RPMI7951 (cell line): ENCODE data around the gene ACOT2. TPM values are rescaled to one million over a fixed set of nuclear protein-coding genes. Genes with fewer than 3 reads are reported as not detected.
A peak's percentile ranks its signal among the peaks of the same experiment; 100 is the strongest.
"Not testable (repeated sequence)": the region's sequence is repeated elsewhere in the genome, so short reads cannot be mapped to it uniquely, and the experiment has no call there.

Source experiments
- DNase-seq: peaks from one replicate; pipeline ENCODE4 v3.0.0-alpha.2; 2012; ENCODE audit warnings: low read depth
- total RNA-seq: library from RNA; depleted of rRNA; stranded (reverse); fragments of >200 nt; shearing (Covaris generic); gene quantifications from 2 replicates; pipeline ENCODE4 v1.2.3, GENCODE V29; 2014; rRNA removed

The ACOT2 gene
- 29.9 and 31.9 TPM in 2 replicates for total RNA-seq

DNA sequence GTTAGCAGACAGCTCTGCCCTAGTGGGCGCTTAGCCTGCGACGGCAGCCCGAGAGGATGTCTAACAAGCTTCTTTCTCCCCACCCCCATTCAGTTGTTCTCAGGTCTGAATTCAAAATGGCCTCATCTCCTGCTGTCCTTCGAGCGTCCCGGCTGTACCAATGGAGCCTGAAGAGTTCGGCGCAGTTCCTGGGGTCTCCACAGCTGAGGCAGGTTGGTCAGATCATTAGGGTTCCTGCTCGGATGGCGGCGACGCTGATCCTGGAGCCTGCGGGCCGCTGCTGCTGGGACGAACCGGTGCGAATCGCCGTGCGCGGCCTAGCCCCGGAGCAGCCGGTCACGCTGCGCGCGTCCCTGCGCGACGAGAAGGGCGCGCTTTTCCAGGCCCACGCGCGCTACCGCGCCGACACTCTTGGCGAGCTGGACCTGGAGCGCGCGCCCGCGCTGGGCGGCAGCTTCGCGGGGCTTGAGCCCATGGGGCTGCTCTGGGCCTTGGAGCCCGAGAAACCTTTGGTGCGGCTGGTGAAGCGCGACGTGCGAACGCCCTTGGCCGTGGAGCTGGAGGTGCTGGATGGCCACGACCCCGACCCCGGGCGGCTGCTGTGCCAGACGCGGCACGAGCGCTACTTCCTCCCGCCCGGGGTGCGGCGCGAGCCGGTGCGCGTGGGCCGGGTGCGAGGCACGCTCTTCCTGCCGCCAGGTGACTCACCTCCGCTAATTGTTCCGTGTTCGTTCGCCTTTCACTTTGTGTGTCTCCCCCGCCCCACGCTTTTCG, at the start of gene ACOT2:
ACOT2 (plus strand) TSS at position 29 of the 774 bp plus-strand sequence; CDS start at position 57, 28 bp downstream.
- DNase-seq = peak; percentile 85

GRCh38 chr14:73521229-73521628, 47.8 kb upstream of the ACOT2 start:
- no peak for DNase-seq

DNA sequence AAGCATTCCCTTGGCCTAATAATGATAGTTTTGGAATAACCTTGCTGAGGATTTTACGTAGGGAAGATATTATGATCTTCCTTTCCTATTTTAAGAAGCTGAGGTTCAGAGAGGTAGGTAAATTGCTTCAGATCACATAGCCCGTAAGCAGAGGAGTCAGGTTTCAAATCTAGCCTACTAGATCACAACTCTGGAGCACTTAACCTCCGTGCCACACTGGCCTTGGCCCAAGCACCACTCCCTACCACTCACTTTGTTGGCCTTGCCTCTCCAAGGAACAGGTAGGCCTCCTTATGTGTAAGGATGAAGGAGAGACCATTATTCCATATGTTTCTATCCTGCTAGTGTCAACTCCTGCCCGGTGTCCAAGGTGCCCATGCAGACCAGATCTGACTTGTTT, 44.5 kb upstream of the ACOT2 start:
- no peak for DNase-seq

- peak; percentile 90 for DNase-seq
These were observed 42.7 kb upstream of the ACOT2 start for GRCh38 chr14:73526036-73526984.

GRCh38 chr14:73529356-73529755, 39.7 kb upstream of the ACOT2 start:
- not testable (repeated sequence) for DNase-seq

GRCh38 chr14:73531971-73532370, 37.0 kb upstream of the ACOT2 start:
- peak; percentile 24 for DNase-seq

DNA sequence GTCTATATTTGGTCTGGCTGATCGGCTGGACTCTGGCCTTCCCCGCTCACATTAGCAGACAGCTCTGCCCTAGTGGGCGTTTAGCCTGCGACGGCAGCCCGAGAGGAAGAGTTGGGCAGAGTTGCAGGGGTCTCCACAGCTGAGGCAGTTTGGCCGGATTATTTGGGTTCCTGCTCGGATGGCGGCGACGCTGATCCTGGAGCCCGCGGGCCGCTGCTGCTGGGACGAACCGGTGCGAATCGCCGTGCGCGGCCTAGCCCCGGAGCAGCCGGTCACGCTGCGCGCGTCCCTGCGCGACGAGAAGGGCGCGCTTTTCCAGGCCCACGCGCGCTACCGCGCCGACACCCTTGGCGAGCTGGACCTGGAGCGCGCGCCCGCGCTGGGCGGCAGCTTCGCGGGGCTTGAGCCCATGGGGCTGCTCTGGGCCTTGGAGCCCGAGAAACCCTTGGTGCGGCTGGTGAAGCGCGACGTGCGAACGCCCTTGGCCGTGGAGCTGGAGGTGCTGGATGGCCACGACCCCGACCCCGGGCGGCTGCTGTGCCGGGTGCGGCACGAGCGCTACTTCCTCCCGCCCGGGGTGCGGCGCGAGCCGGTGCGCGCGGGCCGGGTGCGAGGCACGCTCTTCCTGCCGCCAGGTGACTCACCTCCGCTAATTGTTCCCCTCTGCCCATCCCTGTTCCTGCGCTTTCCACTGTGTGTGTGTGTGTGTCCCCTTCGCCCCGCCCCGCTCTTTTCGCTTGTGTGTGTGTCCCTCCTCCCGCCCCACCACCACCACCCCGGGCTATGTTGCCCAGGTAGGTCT, 31.6 kb upstream of the ACOT2 start:
- DNase-seq = peak; percentile 26

- peak; percentile 3 for DNase-seq
These were observed 30.0 kb upstream of the ACOT2 start for GRCh38 chr14:73539017-73539416.

GRCh38 chr14:73542961-73543360, 26.1 kb upstream of the ACOT2 start:
- not testable (repeated sequence) for DNase-seq

GRCh38 chr14:73545353-73545752, 23.7 kb upstream of the ACOT2 start:
- DNase-seq = not testable (repeated sequence)

DNA sequence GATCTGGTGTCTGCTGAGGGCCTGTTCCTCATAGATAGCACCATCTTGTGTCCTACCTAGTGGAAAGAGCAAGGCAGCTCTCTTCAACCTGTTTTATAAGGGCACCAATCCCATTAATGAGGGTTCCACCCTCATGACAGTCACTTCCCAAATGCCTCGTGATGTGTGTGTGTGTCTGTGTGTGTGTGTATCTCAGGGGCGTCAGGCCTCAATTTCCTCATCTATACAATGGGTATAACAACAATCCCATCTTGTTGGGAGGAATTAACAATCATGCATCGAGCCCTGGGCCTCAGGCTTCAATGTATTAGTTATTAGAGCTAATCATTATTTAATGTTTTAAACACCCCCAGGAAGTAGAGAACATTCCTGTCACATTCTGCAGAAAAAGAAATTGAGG, 19.9 kb upstream of the ACOT2 start:
- DNase-seq = not testable (repeated sequence)

DNA sequence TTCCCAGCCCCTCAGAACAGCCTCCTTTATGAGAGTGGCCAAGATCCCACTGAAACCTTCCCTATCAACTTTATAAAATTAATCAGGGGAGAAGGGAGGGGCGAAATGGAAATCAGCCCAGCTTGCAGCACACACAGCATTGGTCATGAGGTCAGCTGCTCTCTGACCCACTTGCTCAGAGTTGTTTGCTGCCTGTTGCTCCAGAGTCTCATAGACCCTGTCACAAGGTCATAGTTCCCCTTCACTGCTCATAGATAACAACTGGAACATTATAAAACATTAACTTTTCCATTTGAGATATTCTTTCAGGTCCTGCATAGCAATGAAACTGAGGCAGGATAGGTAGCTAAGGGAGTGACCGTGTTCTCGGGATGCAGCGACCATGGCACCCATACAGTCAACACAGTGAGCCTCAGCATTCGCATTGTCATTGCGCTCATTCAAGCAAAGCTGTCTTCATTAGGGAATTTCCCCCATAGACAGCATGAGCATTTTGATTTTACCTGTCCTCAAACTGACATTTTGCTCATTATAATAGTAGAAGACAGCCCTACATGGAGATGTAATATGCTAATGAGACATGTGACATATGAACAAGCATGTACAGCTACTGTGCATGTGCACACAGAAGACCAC, 19.0 kb upstream of the ACOT2 start:
- DNase-seq = not testable (repeated sequence)

DNA sequence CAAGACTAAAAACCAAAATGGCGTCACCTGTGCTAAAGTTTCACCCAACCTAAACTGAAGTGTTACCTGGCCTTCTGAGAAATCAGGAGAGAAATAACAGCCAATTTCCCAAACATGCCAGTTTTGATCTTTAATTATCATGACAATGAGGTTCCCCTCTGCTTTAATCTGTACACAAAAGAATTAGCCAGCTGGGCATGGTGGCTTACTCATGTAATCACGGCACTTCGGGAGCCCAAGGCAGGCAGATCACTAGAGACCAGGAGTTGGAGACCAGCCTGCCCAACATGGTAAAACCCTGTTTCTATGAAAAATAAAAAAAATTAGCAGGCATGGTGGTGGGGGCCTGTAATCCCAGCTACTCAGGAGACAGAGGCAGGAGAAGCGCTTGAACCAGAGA, 15.2 kb upstream of the ACOT2 start:
- DNase-seq = no peak

GRCh38 chr14:73557201-73557600, 11.8 kb upstream of the ACOT2 start:
- DNase-seq = not testable (repeated sequence)

- not testable (repeated sequence) for DNase-seq
These were observed 10.8 kb upstream of the ACOT2 start for GRCh38 chr14:73558238-73558637.

- not testable (repeated sequence) for DNase-seq
These were observed 6.8 kb upstream of the ACOT2 start for GRCh38 chr14:73562256-73562655.

GRCh38 chr14:73562696-73563095, 6.3 kb upstream of the ACOT2 start:
- DNase-seq = not testable (repeated sequence)

DNA sequence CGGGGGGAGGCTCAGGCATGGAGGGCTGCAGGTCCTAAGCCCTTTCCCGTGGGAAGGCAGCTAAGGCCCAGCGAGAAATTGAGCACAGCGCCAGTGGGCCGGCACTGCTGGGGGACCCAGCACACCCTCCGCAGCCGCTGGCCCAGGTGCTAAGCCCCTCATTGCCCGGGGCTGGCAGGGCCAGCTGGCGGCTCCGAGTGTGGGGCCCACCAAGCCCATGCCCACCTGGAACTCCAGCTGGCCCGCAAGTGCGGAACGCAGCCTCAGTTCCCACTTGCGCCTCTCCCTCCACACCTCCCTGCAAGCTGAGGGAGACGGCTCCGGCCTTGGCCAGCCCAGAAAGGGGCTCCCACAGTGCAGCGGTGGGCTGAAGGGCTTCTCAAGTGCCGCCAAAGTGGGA, 2.6 kb upstream of the ACOT2 start:
- not testable (repeated sequence) for DNase-seq

DNA sequence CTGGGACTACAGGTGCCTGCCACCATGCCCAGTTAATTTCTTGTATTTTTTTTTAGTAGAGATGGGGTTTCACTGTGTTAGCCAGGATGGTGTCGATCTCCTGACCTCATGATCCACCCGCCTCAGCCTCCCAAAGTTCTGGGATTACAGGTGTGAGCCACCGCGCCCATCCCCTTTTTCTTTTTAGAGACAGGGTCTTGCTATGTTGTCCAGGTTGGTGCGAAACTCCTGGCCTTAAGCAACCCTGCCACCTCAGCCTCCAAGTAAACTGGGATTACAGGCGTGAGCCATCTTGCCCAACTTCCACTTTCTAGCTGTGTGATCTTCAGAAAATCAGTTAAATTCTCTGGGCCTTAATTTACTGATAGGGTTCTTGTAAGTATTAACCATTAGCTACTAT, 2.1 kb upstream of the ACOT2 start:
- DNase-seq = not testable (repeated sequence)

- no peak for DNase-seq
These were observed 1.7 kb upstream of the ACOT2 start for GRCh38 chr14:73567358-73567757.
